GOT3 (cell line): ENCODE measurements around the gene MEF2D.

Source experiments
- DNase-seq: peaks from one replicate; lab custom pipeline; 2025; ENCODE audit warnings: mixed read lengths; lab: John Stamatoyannopoulos, UW

Gene MEF2D

DNA sequence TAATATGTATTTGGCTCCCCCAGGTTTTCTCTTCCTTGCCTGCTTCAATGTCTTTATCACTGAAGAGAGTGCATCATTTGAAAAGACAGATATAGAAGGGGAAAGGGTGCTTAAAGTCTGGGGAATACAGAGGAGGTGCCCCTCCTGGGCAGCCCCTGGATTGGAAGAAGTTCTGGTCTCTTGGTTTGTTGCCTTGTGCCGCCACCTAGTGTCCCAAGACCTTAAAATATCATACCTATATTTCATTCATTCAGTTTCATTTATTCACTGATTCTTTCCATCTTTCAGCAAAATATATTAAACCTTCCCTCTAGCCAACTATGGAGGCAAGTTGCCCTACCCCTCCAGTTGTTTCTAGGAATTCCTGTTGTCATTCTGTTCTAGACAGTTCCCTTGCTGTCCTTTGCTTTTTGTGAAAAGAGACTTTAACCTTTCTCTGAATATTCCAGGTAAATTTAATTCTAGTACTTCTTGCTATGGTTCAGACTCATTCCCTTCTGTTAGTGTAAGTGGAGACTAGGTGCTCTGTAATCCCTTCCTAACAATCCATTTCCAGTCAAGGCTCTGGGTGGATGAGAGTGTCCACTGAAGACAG lies 56.1 kb downstream of the MEF2D start:
- no peak for DNase-seq

DNA sequence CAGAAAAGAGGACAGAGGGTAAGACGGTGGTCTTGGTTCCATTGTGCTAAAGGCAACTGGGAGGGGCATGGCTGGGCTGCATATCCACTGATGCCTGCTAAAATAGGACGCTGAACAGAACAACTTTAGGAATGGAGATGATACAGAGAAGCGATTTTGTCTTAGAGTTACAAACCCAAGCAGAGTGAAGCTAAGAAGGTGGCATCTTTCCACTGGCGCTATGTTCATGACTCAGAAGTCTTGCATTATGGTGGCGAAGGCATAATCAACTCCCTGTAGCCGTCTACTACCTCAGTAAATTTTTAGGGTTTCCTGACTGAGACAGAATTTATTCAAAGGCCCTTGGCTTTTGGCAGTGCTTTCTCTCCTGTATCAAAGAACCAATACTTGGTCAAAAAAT lies 57.3 kb downstream of the MEF2D start:
- no peak for DNase-seq

DNA sequence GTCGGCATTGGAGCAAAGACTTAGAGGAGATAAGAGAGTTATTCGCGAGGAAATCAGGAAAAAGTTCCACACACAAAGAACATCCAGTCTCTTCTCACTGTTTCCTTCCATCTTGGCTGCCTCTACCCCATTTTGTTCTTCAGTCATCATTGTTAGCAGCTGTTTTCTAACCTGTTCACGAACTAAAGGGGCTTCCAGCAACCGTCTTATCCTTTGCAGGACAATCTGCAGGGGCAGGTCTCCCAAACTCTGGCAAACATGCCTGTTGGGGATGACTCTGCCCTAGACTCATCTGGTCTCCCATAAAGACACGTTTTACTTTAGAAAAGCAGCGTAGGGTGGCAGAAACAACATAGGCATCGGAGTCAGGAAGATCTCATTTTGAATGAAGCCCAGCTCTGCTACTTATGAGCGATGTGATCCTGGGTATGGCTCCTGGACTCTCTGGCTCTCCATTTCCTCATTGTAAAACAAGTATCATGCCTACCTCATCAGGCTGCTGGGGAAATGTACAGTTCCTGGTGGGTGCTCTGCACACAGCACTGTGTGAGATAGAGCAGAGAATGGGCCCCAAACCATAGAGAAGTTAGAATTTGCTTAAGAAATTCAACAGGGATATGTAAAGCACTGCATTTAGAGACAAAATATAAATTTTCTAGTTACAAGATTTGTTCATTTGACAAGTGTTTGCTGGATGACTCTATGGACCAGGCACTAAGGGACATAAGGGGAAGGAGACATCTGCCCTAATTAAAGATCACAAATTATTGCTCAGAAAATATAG lies 59.7 kb downstream of the MEF2D start:
- no peak for DNase-seq

DNA sequence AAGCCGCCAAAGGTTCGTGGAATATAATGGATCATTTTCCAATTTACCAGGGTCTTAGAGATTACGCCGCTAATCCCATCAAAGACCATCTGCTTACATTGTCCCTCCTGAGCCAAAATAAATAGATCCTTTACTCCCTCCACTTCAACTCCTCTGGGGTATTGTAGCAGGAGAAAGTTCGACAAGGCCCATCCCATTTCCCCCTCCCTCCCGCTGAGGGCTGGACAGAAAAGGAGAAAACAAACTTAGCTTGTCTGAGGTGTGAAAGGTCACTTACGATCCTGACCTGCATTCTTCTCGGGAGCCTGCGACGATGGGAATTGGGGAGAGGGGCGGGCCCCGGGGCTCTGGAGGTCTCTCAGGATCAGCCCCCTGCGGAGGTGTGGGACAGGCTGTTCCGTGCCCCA lies 60.8 kb downstream of the MEF2D start:
- DNase-seq: no peak

DNA sequence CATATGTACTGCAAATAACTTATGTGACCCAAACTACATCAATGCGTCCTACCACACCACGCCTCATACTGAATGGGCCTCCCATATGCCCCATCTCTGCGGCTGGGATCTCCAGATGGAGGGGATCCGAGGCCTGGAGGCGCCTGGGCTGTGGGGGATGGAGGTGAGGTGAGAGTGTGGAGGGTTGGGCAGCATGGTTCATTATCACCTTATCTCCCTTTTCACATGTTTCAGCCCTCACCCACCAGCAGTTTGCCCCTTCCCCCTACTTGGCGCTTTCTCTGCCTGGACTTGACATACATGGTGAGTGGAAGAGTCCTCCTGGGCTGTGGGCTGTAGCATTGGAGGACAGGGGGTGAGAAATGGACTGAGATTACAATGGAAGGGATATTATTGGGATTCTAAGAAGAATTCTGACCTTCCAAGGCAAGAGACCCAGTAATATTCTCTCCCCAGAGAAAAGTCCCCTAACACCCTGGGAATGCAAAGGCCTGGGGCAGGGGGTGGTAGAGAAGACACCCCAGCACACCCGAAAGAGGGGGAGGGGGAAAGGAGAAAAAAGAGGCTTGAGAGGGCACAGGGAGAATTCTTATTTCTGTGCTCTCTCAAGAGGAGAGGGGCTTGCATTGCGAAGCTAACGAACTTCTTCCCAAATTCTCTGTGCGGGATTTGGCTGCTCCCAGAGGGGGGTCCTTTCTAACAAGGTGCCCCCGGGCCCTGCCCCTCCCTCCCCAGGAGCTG lies 61.4 kb downstream of the MEF2D start:
- no peak for DNase-seq

DNA sequence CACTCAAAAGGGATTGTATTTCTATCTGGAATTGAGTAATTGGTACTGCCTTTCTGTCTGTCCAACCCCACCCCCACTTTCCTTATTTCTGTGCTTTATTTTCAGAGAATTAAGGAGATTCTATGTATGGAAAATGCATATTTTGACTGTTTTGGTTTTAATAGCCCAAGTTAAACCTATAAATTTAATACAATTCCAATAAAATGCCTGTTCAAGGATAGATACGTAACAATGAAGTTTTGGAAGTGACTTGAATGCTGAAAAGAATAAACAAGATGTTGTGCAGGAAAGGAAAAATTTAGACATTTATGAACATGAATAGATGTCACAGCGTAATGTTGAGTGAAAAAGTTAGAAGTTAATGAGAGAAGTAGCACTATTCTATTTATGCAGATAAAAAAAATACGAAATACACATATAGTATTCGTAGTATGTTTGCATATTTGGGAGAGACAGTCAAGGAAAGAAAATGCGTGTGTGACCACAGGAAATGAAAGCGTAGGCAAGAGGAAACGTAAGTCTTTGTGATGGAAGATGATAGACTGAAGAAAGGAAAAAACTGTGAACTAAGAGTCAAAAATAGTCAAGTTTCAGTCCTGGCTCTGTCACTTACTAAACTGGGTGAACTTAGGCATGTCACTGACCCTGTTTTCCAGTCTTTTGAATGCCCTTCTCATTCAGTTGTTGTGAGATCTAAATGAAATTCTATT lies 62.1 kb downstream of the MEF2D start:
- DNase-seq: no peak

DNA sequence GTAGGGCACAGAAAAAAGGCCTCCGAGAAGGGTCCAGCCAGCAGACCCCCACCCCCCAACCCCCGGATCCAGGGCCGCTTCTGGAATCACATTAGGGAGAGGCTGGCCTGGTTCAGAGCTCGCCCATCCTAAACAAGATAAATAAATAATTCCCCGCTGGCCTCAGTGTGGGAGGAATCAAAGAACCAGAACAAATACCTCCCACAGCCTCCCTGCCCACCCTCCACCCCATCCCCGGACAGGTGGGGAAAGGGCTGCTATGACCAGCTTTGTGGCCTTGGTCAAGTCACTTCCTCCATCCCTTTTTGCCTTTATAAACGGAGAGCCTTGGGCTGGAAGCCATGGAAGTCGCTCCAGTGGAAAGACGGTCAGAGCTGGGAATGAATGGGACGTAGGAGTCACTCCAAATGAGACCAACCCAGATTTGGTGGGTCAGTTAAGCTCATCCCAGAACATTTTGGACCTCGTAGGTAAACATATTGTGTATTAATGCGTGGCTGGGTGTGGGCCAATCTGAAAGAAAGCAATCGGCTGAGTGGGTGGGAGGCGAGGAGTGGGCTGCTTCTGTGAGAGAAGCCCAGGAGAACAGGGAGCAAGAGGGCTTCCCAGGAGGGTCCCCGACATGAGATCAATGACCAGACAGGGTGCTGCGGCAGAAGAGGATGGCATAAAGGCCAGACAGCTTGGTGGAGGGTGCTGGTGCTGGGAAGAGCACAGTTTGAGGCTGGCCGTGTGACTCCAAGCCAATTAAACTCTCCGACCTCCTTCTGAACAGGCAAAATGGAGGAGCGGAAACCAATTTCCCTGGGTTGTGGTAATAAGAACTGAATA lies 63.3 kb downstream of the MEF2D start:
- DNase-seq: no peak

DNA sequence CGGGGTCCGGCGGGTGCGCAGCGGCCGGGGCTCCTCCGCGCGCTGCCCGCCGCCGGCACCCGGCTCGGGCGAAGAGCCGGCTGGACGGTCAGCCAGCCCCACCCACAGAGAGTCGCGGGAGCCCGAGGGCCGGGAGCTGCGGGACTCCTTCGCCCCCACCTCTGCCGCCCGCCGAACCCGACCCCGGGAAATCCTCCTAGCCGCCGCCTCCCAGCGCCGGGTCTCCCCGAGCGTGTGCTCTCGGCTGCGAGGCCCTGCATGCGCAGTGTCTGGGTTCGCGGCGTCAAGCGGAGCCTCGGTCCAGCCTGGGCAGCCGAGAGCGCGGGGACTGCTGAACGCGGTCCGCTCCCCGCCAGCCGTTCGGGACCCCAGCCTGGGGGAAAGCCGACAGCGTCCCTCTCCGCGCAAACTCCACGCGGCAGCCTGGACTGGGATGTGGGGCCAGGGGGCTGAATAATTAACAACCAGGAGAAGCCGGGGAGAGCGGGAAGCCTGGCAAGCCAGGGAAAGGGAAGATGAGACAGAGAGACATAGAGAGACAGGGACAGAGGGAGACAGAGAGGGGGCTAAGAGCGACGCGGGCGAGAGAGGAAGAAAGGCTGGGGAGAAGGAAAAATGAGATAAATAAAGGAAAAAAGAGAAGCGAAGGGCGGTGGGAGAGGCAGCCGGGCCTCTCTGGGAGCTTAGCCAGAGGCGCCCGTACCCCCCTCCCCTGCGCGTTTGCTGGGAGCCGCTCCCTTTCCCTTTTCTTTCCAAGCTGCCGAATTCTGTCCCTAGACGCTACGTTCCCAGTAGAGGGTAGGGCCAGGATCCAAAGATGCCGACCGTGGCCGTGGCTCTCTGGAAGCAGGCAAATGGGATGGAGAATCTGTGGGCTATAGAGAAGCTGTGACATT lies 64.2 kb downstream of the MEF2D start:
- DNase-seq: no peak

DNA sequence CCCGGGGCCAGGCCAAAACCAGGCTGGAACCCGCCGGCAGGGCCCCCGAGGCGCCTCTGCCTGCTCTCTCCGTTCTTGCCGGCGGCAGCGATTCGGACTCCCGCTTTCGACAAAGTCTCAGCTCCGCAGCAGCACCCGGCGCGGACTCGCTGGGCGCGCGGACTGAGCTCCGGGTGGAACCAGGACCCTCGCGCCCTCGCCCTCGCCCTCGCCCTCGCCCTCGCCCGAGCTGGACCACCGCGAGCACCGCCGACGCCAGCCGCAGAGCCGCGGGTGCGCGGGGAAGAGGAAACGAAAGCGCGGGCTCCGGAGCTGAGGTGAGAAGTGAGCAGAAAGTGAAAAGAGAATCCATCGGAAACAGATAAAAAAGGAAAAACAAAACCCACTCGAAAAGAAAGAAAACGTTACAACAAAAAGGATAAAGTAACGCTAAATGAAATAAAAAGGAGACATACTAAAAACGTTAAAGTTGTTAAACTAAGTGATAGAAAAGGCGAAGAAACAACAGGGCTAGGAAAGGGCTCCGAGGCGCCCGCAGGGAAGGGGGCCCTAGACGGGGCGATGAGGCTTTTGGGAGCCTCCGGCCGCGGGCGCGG lies 64.9 kb downstream of the MEF2D start:
- no peak for DNase-seq

DNA sequence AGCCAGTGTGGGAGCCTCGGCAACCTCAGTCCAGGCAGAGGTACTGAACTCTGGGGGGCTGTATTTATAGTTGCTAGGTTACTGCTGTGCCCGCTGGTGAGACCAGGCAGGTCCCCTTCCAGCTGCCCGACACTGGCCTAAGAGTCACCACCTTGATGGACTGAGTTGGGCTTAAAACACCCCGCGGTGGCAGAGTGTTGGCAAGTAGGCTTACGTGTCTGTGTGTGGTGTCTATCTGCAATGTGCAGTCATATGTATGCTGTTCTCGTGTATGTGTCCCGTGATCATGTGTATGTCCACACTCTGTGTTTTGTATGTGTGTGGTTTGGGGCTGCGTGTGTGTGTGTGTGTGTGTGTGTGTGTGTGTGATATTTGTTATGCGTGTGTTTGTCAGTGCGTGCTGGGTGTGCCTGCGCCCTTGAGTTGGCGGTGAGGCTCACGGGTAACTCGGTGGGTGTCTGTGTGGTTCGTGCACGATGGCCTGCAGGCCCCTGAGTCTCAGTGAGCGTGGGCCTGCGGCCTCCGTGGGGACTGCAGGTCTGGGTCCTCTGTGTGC lies 65.5 kb downstream of the MEF2D start:
- DNase-seq: no peak

DNA sequence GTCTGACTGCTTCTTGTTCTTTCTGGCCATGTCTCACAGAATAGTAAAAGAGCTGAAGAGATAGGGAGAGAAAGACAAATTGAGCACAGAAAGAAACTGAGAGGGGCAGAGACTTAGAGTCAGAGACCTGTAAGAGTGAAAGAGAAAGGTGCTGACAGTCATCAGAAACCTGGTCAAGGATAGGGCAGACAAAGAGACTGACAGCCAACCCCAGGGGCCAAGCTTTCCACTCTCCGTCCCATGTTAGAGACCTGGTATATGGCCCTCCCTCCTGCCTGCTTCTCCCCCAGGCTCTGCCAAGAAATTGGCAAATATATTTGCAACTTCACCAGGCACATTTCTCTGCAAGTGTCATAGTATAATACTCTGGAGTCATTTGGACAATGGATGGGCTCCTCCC lies 67.0 kb downstream of the MEF2D start:
- DNase-seq: no peak

DNA sequence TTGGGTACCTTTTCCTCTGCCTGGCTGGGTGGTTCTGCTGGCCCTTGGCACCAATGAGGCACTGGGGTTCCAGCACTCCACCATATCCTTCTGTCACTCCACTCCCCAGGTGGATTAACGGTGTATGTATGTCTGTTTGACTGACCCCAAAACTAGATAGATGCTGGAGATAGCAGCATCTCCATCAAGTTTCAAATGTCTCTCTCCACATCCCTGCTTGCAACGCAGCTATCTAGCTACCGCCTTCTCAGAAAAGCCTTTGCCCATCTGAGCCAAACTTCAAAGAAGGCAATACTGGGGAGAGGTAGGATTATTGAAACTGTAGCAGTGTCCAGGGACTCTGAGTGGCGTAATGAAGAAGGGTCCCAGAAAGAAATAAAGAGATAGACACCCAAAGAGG lies 67.5 kb downstream of the MEF2D start:
- no peak for DNase-seq

DNA sequence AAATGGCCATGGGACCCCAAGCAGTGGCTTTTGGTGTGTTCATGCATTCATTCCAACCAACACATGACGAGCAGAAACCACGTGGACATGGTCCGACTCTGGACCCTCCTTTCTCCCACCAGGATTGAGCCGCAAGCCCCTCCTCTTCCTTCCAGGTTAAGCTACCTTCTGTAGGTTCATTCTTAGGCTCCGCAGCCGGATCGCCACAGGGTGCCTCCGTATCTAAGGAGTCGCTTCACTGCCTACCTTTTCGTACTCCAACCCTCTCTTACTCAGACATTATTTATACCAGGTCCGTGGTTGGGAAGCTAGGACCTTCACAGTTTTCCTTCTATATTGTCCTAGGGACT lies 67.9 kb downstream of the MEF2D start:
- no peak for DNase-seq

DNA sequence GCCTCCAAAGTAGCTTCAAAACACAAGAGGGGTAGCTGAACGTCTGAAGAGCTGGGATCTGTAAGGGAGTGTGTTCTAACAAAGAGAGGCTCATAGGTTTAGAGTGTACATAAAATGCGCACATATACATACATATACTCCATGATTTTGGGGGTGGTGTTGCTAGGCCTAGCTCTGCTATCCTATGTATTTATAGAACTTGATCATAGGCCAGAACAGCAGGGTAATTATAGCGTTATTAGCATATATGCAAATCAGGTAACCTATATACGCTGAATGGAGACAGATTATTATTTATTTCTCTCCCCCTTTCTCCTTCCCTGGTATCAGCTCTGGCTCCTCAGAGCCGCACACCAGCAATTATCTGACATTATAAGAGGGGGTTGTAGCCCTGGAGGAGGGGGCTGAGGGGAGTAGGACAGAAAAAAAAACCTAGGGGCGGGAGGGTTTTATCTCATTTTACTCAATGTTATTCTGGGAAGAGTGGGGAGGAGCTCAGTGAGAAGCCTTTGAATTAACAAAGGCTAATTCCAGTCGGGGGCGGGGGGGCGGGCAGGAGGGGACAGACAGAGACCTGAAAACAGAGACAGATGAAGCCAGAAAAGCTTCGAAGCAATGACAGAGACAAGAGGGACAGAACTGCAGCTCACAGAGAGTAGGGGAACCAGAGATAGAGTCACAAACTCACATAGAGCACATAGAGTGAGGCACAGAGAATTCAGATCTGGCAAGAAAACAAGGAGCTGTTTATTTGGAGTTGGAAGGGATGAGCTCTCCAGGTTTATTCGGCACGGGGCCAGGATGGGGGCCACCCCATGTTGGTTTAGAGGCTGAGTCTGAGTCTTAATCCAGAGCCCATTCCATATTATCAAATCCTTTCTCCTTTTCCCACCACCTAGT lies 68.6 kb downstream of the MEF2D start:
- no peak for DNase-seq

DNA sequence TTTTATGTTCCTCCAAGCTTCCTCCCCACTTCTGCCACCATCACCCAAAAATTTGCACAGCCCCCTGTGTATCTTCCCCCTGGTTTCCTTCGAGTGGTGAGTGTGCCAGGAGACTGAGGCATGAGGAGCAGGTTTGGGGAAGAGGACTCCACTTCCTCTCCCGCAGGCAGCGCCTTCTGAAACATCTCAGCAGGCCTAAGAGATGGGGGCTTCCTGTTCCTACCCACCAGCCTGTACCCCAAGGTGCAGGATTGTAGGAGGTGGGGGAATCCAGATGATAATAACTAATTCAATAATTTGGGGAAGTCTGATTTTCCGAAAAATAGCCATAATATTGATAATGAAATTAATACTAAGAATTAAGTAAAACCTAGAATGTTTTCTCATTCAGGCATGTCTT lies 69.2 kb downstream of the MEF2D start:
- DNase-seq: no peak

DNA sequence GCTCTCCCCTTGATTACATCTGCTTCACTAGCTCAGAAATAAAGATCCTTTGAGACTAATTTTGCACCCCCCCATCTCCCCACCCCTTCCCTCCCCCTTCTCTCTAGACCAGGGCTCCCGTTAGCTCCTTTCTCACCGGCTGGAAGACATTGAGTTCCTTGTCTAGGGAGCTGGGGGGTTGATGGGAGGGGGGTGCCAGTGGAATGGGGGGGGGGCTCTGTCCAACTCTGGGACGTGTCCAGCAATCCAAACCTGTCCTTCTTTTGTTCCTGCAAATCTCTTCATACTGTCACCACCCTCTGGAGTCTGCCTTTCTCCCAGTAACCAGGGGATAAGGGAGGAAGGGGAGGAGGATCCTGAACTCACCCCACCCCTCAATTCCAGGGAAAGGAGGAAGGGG lies 69.7 kb downstream of the MEF2D start:
- DNase-seq: no peak

DNA sequence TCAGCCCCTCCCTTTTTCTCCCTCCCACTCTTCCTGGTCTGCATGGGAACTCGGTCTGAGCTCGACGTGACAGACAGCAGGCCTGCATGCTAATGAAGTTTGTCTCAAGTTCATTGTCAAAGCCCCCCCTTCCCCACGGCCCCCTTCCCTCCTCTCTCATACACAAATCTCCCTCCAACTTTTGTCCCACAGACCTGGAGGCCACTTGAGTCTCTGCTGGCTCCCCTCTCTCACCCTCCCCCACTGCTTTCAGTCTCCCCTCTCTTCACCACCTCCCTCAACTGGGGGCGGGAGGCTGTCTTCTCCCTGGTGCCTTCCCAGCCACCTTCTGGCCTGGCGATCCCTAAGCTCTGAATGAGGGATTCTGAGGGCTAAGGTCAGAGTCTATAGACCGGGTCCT lies 70.3 kb downstream of the MEF2D start:
- no peak for DNase-seq

DNA sequence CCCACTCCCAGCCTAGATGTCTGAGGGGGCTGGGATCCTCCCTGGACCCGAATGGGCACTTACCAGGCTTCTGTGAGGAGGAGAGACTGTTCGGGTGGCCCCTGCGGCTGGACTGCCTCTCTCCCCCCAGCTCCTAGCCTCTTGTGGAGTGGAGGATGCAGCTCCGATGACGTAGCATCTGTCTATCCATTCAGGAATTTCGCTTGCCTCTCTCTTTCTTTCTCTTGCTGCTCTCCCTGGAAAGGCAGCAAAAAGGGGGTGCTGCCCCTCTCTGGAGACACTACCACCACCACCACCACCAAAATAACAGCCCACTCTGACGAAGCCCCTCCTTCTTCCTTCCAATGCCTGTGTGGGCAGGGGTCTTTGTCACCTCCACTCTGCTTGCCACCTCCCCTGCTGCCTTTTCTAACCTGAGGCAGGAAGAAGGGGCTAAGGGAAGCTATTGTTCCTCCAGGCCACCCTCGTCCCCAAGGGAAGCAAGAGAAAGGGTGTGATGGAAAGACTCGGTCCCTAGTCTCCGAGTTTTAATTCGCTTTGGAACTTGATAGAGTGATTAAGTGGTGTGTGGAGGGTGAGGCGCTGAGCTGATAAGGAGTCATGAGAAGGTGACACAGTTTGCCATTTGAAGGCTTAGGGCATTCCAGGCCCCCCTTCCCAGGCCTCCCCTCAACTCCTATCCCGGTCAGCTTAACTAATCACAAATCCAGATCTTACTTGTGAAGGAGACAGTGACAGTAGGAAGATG lies 71.1 kb downstream of the MEF2D start:
- DNase-seq: no peak
